GM12864 (cell line): Measurements from ENCODE around the gene GALP.
"Not testable (repeated sequence)": the region's sequence is repeated elsewhere in the genome, so short reads cannot be mapped to it uniquely, and the experiment has no call there.

Source experiments
- DNase-seq: peaks from one replicate; pipeline ENCODE4 v3.0.0-alpha.2; 2011; ENCODE audit warnings: low read depth
- H3K4me3 ChIP-seq: 2 replicates; pipeline ENCODE4 v1.5.1; 2011; ENCODE audit warnings: mild to moderate bottlenecking, low read depth, low read length, control low read depth
- TF ChIP-seq, protein P1 (sequence below): IDR thresholded peaks from 2 replicates; pipeline ENCODE4 v1.5.1; 2011; ENCODE audit warnings: low read depth, mild to moderate bottlenecking, moderate library complexity, low read length, control low read depth, inconsistent platforms; ENCODE audit errors: missing control alignments

The GALP gene

GRCh38 chr19:56167064-56167578 lies 8.7 kb upstream of the GALP start:
- H3K4me3 ChIP-seq, result no peak overlapping the region
- TF ChIP-seq, protein P1, sequence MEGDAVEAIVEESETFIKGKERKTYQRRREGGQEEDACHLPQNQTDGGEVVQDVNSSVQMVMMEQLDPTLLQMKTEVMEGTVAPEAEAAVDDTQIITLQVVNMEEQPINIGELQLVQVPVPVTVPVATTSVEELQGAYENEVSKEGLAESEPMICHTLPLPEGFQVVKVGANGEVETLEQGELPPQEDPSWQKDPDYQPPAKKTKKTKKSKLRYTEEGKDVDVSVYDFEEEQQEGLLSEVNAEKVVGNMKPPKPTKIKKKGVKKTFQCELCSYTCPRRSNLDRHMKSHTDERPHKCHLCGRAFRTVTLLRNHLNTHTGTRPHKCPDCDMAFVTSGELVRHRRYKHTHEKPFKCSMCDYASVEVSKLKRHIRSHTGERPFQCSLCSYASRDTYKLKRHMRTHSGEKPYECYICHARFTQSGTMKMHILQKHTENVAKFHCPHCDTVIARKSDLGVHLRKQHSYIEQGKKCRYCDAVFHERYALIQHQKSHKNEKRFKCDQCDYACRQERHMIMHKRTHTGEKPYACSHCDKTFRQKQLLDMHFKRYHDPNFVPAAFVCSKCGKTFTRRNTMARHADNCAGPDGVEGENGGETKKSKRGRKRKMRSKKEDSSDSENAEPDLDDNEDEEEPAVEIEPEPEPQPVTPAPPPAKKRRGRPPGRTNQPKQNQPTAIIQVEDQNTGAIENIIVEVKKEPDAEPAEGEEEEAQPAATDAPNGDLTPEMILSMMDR, result no peak
- DNase-seq, result no peak

GRCh38 chr19:56170261-56170660 lies 5.5 kb upstream of the GALP start:
- no peak for DNase-seq
- TF ChIP-seq, protein P1, result no peak
- H3K4me3 ChIP-seq, result no peak overlapping the region

- no peak overlapping the region for H3K4me3 ChIP-seq
- TF ChIP-seq, protein P1, result no peak
Measured at GRCh38 chr19:56174086-56174485, 1.7 kb upstream of the GALP start.

GRCh38 chr19:56174550-56174949 lies 1.3 kb upstream of the GALP start:
- no peak for DNase-seq
- TF ChIP-seq, protein P1, result no peak

More at GRCh38 chr19:56174086-56174485, 1.7 kb upstream of the GALP start:
- DNase-seq, result no peak

GRCh38 chr19:56176310-56176709 lies 502 bp downstream of the GALP start:
- not testable (repeated sequence) for DNase-seq, H3K4me3 ChIP-seq

More at GRCh38 chr19:56174550-56174949, 1.3 kb upstream of the GALP start:
- H3K4me3 ChIP-seq, result no peak overlapping the region

- TF ChIP-seq, protein P1, result no peak
Measured at GRCh38 chr19:56176881-56177280, 1.1 kb downstream of the GALP start.

GRCh38 chr19:56177564-56178243 lies 1.9 kb downstream of the GALP start:
- TF ChIP-seq, protein P1, result no peak
- DNase-seq, result no peak
- no peak overlapping the region for H3K4me3 ChIP-seq

More at GRCh38 chr19:56176881-56177280, 1.1 kb downstream of the GALP start:
- no peak for DNase-seq
- no peak overlapping the region for H3K4me3 ChIP-seq
